Prostate gland (tissue), 2 donors: ENCODE results near the gene ETV3L.

Experiments used
- POLR2A ChIP-seq: fragments of 450-650 bp; IDR thresholded peaks from one replicate; pipeline ENCODE4 v1.6.1; 2016; ENCODE audit warnings: antibody characterized with exemption, mild to moderate bottlenecking
- POLR2AphosphoS5 ChIP-seq: sonication (generic); formaldehyde crosslinking; IDR thresholded peaks from one replicate; pipeline ENCODE4 v1.6.1; 2017; ENCODE audit warnings: antibody characterized with exemption
- TF ChIP-seq, protein P1 (sequence below), 4 experiments: fragments of 200-600 bp in 2 of 4; fragments of 450-650 bp in 2 of 4; sonication (generic) in 2 of 4; IDR thresholded peaks; 1 replicate in 3 of 4; 2 replicates in 1 of 4; pipeline ENCODE4 v1.5.1; 2016 to 2019; ENCODE audit warnings: antibody characterized with exemption in 4 of 4, mild to moderate bottlenecking in 2 of 4, moderate library complexity in 2 of 4

DNA sequence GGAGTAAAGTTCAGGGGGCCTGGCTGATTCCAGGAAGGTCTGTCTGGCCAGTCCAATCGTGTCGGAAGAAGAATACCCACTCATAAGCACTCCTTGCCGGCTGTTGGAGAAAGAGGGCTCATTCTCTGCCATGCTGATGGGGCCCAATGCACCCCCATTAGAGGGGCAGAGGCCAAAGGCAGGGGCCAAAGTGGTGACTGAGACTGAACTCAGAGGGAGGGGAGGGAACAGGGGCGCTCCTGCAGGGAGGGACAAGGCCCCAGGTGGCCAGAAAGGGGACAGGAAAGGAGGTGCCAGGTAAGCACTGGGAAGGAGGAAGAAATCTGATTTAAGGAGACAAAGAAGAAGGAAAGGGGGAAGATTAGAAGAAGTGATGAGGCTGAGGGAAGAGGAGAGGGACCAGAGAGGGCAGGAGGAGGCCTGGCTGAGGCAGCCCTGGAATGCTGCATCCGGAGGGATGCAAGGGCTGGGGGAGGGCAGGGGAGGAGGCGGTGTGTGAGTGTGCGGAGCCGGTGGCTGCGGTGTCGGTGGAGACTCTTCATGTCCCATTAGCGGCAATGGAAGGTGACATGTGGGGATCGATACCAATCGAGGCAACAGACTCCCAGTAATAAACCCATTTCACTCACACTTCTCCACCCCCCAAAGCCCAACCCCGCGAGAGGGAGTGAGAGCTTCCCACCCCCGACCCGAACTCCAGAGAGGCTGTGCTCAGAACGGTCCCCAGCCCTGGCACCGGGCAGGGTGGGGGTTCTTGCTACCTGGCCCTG is 12.0 kb upstream of the ETV3L start:
- no peak for TF ChIP-seq POLR2A
- TF ChIP-seq, protein P1, sequence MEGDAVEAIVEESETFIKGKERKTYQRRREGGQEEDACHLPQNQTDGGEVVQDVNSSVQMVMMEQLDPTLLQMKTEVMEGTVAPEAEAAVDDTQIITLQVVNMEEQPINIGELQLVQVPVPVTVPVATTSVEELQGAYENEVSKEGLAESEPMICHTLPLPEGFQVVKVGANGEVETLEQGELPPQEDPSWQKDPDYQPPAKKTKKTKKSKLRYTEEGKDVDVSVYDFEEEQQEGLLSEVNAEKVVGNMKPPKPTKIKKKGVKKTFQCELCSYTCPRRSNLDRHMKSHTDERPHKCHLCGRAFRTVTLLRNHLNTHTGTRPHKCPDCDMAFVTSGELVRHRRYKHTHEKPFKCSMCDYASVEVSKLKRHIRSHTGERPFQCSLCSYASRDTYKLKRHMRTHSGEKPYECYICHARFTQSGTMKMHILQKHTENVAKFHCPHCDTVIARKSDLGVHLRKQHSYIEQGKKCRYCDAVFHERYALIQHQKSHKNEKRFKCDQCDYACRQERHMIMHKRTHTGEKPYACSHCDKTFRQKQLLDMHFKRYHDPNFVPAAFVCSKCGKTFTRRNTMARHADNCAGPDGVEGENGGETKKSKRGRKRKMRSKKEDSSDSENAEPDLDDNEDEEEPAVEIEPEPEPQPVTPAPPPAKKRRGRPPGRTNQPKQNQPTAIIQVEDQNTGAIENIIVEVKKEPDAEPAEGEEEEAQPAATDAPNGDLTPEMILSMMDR (IDR thresholded peaks at IDR 0.05) = no peak
- TF ChIP-seq POLR2AphosphoS5 = no peak
